LoVo (cell line): ENCODE data around the gene LTBP3.
"Not testable (repeated sequence)": the region's sequence is repeated elsewhere in the genome, so short reads cannot be mapped to it uniquely, and the experiment has no call there.

ENCODE experiments used
- DNase-seq: peaks from one replicate; pipeline ENCODE4 v3.0.0-alpha.2; 2016; ENCODE audit warnings: low spot score

The LTBP3 gene

DNA sequence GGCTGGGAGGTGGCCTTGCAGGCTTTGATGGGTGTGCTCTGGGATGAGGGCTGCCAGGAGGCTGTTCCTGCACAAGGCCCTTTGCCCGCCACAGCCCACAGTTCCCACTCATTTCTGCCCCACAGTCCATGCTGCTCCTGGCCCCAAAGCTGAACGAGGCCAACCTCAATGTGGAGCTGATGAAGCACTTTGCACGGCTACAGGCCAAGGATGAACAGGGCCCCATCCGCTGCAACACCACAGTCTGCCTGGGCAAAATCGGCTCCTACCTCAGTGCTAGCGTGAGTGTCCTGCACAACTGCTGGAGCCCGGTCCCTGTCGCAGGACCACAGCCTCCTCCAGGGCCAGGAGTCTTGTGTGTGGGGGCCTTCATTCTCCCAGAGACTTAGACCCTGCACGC lies 23.1 kb downstream of the LTBP3 start:
- no peak for DNase-seq

DNA sequence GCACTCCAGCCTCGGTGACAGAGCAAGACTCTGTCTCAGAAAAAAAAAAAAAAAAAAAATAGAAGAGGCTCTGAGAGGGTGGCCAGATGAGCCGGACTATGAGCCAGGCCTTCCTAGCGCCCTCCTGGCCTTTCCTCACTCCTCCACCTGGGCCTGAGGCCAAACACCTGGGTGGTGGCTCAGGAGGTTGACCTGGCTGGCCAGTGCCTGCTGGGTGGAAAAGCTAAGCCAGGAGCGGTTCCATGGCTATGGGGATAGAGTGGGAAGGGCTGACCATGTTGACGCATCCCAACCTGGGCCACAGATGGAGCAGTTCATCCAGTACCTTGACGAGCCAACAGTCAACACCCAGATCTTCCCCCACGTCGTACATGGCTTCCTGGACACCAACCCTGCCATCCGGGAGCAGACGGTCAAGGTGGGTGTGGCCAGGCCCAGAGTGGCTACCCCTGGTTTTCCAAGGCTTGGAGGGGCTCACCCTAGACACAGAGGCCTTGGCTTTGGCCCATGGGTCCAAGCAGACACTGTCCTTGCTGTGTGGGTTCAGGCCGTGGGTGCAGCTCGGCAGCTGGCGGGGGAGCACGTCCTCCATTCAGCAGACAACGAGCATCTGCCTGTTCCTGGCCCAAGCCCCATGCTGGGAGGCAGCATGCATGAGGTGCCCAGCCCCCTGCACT lies 25.6 kb downstream of the LTBP3 start:
- no peak for DNase-seq

DNA sequence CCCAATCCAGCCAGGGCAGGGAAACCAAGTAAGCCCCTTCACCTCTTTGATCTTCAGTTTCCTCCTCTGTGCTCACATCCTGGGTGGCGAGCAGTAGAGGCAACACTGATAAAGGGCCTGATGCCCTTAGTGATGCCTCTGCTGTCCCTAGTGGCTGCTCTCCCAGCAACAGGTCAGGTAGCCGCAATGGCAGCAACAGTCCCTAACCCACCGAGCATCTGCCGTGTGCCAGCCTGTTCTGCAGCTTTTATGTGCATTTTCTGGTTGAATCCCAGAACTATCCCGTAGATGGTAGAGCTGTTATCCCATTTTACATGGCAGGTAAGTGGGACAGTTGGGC lies 28.0 kb downstream of the LTBP3 start:
- no peak for DNase-seq

DNA sequence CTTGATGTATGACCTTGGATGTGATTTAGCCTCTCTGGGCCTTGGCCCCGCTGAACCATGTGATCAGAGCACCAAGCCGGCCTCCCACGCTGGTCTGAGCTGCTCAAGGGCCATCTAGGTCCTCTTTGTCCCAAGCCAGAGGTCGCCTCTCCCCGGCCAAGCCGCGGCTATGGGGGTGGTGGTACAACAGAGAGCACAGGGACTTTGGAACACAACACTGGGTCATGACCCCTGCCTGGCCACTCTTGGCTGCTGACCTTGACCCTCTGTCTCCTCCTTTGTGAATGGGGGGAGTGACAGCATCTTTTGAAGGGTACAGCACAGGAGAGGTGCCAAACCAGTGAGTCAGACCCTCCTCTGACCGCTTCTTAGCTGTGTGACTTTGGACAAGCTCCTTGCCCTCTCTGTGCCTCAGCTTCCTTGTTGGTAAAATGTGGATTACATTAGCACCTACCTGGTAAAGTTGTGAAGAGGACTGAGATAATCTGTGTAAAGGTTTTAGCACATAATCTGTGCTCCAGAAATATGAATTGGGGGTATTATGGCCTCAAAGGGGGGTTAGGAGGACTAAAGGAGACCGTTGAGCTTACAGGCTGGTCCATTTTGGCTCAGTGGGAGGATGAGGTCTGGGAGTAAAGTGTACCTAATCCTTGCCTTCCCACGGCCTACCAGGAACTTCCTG lies 28.5 kb downstream of the LTBP3 start:
- DNase-seq, result no peak

DNA sequence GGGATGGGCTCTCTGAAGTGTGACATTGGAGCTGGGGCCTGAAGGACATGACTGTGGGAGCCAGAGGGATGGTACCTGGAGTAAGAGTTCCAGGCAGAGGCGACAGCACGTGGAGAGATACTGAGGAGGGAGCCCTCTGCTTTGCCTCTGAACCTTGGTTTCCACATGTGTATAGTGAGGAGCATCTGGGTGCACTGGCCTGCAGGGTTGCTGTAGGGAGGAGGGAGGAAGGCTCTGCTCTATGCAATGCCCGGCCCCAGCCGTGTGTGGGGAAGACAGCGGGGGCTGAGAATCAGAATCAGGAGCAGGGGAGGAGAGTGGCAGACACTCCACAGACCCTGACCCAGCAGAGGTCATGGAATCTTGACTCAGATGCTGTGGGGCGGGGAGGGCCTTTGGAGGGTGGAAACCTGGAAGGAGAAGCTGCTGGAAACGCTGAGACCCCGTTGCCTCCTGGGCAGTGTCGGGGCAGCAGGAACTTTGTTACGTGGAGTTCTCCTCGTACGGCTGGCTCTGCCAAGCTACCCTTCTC lies 29.3 kb downstream of the LTBP3 start:
- no peak for DNase-seq

DNA sequence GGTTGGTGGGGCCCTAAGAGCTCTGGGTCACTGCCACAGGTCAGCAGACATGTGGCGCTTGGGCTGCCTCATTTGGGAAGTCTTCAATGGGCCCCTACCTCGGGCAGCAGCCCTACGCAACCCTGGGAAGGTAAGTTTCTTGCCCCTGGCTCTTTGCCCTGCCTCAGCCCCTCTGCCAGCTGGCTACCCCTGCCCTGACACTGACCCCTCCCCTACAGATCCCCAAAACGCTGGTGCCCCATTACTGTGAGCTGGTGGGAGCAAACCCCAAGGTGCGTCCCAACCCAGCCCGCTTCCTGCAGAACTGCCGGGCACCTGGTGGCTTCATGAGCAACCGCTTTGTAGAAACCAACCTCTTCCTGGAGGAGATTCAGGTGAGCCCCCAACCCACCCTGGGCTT lies 31.4 kb downstream of the LTBP3 start:
- no peak for DNase-seq

DNA sequence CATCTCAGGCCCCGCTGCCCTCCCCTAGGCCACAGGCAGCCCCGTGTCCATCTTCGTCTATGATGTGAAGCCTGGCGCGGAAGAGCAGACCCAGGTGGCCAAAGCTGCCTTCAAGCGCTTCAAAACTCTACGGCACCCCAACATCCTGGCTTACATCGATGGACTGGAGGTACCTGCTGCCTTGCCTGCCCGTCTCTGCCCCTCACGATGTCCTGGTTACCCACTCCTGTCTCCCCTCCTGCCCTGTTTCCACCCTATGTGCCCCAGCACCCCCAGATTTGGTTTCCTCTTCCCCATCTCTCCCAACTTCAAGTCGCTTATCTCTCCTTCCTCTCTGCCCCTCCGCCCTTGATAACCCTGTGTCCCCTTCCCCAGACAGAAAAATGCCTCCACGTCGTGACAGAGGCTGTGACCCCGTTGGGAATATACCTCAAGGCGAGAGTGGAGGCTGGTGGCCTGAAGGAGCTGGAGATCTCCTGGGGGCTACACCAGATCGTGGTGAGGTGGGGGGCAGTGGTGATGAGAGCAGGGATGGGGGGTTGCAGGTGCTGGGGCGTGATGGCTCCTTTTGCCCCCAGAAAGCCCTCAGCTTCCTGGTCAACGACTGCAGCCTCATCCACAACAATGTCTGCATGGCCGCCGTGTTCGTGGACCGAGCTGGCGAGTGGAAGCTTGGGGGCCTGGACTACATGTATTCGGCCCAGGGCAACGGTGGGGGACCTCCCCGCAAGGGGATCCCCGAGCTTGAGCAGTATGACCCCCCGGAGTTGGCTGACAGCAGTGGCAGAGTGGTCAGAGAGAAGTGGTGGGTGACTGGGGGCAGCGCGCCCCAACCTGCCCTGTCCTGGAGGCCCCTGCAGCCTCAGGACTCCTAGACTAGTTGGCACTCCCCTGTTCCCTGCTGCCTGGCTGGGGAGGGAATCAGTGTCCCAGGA lies 32.3 kb downstream of the LTBP3 start:
- DNase-seq, result no peak

DNA sequence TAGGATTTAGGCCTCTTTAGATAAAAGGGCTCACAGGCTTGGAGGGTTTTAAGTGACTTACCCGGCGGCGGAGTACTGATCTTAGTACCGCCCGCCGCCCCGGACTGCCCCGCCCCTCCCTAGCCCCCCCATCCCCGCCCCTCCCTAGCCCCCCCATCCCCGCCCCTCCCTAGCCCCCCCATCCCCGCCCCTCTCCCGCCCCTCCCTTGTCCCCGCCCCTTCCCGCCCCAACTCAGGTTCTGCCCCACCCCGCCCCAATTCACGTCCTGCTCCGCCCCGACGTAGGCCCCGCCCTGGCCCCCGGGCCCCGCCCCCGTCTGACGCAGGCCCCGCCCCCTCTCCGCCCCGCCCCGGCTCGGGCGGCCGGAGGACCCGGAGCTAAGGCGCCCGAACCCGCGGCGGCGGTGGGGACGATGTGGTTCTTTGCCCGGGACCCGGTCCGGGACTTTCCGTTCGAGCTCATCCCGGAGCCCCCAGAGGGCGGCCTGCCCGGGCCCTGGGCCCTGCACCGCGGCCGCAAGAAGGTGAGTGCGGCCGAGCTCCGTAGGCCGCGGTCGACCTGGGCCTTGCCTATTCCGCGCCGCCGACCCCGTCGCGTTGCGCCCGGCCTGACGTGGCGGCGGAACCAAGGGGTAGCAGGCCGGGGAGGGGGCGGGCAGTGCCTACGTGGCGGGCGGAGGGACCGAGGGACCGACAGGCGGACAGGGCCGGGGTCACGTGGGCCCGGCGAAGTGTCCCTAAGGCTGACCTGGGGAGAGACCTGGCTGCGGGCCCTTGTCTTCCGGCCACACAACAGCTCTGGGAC lies 33.2 kb downstream of the LTBP3 start, which contains the start of gene SCYL1:
TSS of gene SCYL1 (plus strand) at position 343 of the 805 bp plus-strand sequence. CDS start at position 414, 71 bp downstream.
- DNase-seq, result peak; percentile 79

DNA sequence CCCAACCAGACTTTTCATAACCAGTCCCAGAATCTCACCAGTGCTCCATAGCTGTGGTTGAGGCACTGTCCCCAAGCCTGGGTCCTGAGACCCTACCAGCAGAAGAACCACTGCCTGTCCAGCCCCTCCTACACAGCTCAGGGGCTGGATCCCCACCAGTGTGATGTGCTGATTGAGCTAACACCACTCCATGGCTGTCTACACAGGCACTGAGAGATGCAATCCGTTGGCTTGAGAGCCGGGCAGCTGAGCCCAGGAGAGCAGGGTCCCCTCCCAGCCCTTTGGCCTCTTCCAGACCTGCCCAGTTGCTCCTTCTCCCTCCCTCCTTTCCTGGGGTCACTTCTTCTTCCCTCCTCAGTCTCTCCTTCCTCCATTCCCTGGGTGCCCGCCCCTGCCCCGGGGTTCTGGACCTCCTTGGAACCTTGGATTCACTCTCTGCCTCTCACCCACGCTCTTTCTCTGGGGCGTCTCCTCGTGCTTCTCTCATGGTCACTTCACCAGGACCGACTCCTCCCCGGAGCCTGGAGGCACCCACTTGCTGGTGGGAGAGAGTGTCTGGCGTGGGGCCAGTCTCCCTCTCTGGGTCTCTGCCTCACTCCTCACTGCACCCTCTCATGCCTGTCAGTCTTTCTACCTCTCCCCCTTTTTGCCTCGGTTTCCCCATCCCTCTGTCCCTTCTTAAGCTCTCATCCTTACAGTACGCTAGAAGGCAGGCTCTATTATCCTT lies 34.0 kb downstream of the LTBP3 start:
- DNase-seq, result no peak

DNA sequence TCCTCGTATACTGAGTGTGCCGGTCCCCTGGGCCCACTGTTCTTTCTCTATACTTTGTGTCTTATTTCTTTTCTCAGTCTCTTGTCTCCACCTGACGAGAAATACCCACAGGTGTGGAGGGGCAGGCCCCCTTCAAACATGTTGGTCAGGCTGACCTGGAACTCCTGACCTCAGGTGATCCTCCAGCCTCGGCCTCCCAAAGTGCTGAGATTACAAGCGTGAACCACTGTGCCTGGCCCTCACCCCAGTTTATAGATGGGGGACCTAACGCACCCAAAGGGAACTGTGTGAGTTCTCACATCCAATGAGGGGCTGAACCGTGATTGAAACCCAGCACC lies 34.6 kb downstream of the LTBP3 start:
- DNase-seq, result not testable (repeated sequence)

DNA sequence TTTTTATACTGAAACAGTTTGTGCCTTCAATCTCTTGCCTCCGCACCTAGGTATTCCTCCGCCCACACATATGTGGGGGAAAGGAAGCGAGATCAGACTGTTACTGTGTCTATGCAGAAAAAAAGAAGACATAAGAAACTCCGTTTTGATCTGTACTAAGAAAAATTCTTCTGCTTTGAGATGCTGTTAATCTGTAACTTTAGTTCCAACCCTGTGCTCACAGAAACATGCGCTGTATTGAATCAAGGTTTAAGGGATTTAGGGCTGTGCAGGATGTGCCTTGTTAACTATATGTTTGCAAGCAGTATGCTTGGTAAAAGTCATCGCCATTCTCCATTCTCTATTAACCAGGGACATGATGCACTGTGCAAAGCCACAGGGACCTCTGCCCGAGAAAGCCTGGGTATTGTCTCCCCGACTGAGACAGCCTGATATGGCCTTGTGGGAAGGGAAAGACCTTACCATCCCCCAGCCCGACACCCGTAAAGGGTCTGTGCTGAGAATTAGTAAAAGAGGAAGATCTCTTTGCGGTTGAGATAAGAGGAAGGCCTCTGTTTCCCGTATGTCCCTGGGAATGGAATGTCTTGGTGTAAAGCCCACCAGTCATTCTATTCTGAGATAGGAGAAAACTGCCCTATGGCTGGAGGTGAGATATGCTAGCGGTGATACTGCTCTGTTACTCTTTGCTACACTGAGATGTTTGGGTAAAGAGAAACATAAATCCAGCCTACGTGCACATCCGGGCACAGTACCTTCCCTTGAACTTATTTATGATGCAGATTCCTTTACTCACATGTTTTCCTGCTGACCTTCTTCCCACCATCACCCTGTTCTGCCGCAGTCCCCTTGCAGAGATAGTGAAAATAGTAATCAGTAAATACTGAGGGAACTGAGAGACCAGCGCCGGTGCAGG lies 35.2 kb downstream of the LTBP3 start:
- not testable (repeated sequence) for DNase-seq

DNA sequence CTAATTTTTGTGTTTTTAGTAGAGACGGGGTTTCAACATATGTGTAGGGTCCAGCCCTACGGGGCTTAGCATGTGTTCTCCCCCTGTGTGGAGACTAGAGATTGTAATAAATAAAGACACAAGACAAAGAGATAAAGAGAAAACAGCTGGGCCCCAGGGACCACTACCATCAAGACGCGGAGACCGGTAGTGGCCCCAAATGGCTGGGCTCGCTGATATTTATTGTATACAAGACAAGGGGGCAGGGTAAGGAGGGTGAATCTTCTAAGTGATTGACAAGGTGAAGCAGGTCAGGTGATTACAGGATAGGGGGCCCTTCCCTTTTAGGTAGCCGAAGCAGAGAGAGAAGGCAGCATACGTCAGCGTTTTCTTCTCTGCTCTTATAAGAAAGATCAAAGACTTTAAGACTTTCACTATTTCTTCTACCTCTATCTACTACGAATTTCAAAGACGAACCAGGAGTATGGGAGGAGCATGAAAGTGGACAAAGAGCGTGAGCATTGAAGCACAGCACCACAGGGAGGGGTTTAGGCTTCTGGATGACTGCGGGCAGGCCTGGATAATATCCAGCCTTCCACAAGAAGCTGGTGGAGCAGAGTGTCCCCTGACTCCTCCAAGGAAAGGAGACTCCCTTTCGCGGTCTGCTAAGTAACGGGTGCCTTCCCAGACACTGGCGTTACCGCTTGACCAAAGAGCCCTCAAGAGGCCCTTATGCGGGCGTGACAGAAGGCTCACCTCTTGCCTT lies 36.2 kb downstream of the LTBP3 start:
- DNase-seq, result not testable (repeated sequence)

DNA sequence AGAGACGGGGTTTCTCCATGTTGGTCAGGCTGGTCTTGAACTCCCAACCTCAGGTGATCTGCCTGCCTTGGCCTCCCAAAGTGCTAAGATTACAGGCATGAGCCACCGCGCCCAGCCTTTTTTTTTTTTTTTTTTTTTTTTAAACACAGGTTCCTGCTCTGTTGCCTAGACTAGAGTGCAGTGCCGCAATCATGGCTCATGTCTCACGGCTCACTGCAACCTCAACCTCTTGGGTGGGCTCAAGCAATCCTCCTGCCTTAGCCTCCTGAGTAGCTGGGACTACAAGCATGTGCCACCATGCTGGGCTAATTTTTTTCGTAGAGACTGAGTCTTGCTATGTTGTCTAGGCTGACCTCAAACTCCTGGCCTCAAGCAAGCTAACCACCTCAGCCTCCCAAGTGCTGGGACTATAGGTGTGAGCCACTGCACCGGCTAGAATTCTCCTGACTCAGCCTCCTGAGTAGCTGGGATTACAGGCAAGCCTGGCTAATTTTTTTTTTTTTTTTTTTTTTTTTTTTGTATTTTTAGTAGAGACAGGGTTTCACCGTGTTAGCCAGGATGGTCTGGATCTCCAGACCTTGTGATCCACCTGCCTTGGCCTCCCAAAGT lies 39.1 kb downstream of the LTBP3 start:
- not testable (repeated sequence) for DNase-seq

DNA sequence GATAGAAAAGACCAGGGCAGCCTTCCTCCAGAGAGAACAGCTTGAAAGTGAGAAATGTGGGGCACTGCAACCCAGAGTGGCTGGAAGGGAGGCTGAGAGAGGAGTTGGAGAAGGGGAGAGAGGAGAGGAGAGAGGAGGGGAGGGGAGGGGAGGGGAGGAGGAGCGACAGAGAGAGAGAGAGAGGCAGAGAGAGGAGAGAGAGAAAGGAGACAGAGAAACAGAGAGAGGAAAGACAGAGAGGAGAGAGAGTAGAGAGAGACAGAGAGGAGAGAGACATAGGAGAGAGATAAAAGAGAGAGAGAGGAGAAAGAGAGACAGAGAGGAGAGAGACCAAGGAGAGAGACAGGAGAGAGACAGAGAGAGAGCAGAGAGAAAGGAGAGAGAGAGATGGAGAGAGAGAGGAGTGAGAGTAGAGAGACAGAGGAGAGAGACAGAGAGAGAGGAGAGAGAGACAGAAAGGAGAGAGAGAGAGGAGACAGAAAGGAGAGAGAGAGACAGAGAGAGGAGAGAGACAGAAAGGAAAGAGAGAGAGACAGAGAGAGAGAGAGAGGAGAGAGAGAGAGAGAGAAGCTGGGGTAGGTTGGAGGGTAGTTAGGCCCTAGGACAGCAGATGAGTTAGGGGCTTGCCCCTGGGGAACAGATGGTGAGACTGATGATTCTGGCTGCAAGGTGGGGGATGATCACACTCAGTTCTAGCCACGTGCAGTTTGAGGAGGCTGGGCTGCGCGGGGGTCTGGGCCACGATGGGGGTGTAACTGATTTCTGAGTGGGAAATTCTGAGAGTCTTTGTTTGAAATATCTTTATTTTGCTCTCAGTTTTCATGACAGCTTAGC lies 41.8 kb downstream of the LTBP3 start:
- DNase-seq, result no peak

DNA sequence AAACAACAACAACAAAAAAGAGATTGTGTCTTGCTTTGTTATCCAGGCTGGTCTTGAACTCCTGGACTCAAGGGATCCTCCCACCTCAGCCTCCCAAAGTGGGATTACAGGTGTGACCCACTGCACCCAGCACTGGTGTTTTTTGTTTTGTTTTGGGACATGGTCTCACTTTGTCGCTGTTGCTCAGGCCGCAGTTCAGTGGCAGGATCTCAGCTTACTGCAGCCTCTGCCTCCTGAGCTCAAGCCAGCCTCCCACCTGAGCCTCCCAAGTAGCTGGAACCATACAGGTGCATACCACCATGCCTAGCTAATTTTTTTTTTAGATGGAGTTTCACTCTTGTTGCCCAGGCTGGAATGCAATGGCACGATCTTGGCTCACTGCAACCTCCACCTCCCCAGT lies 45.8 kb downstream of the LTBP3 start:
- not testable (repeated sequence) for DNase-seq

DNA sequence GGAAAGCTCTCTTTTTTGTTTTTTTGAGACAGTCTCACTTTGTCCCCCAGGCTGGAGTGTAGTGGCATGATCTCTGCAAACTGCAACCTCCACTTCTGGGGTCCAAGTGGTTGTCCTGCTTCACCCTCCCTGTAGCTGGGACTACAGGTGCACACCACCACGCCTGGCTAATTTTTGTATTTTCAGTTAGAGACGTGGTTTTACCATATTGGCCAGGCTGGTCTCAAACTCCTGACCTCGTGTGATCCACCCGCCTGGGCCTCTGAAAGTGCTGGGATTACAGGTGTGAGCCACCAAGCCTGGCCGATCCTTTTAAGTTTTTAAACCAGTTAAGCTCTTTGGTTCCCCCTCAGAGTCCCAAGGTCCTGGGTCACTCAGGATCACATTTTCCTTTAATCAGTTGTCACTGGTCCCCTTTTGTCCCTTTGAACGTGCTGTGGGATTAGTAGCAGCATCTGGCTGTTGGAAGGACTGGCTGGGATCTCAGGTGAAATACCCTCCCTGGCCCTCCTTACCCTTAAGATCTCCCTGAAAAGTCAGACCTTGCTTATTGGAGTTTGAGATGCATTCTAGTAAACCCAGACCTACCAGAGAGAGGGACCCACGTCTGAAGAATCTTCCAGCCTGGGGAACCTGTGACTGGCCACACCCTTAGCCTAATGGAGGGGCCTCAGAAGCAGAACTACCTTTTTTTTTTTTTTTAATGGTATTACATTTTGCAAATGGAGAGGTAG lies 51.2 kb downstream of the LTBP3 start:
- peak; percentile 51 for DNase-seq

DNA sequence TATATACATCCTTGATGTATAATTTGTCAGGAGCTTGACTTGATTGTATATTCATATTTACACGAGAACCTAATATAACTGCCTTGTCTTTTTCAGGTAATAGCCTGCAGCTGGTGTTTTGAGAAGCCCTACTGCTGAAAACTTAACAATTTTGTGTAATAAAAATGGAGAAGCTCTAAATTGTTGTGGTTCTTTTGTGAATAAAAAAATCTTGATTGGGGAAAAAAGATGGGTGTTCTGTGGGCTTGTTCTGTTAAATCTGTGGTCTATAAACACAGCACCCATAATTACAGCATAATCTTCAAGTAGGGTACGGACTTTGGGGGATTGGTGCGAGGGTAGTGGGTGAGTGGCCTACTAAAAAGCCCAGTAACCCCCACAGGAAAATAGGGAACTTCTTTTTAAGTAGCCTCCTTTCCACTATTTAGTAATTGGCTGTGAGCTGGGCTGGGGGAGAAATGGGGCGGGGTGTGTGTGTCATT lies 51.8 kb downstream of the LTBP3 start:
- DNase-seq, result peak; percentile 49
